Ovary (tissue), 9 donors: ENCODE results near the gene C6. TPM values are rescaled to one million over a fixed set of nuclear protein-coding genes. Genes with fewer than 3 reads are reported as not detected.

Experiments
- DNase-seq, 5 donors: peaks; one replicate each; pipeline ENCODE4 v3.0.0-alpha.2; 2019 to 2020
- H3K27ac ChIP-seq, 2 donors: fragments of 200-600 bp; one replicate each; pipeline versions ENCODE4 v1.5.1 to v1.8.0; 2019 to 2022
- H3K27me3 ChIP-seq: fragments of 200-600 bp; one replicate; pipeline ENCODE4 v1.8.0; 2022
- H3K36me3 ChIP-seq: fragments of 200-600 bp; sonication (generic); one replicate; pipeline ENCODE4 v1.5.1; 2019
- H3K4me1 ChIP-seq: one replicate; pipeline ENCODE4 v1.8.1; 2013; ENCODE audit warnings: mild to moderate bottlenecking, moderate library complexity; ENCODE audit not compliant: insufficient read depth
- H3K4me3 ChIP-seq: fragments of 200-600 bp; sonication (generic); one replicate; pipeline ENCODE4 v1.5.1; 2017
- H3K9me3 ChIP-seq, 2 donors: fragments of 200-600 bp in 1 of 2; sonication (generic) in 1 of 2; one replicate each; pipeline versions ENCODE4 v1.5.1 to v1.8.1; 2013 to 2019; ENCODE audit warnings: mild to moderate bottlenecking in 1 of 2, moderate library complexity in 1 of 2
- EP300 ChIP-seq: sonication (generic); formaldehyde crosslinking; IDR thresholded peaks from one replicate; pipeline ENCODE4 v1.6.1; 2017; ENCODE audit warnings: antibody characterized with exemption
- POLR2A ChIP-seq: fragments of 450-650 bp; IDR thresholded peaks from one replicate; pipeline ENCODE4 v1.6.1; 2017; ENCODE audit warnings: antibody characterized with exemption, mild to moderate bottlenecking, moderate library complexity
- WGBS, 3 donors: extraction: QIAGEN DNeasy Blood & Tissue Kit in 1 of 3; methylation state at CpG; one replicate each; pipeline versions ENCODE4 v1.1.5 to v1.1.7; 2013 to 2017; 5-methylcytosine and 5-hydroxymethylcytosine counted together
- intact Hi-C, 4 donors: fragments of 100-400 bp; cut with DNase I; formaldehyde crosslinking; loops; one replicate each; pipeline versions ENCODE4 v1.11.0 to v1.15.1; 2022 to 2023
- polyA plus RNA-seq, 2 donors: library from polyadenylated mRNA; stranded (reverse); fragments of 200-250 nt in 1 of 2; fragments of 350-450 nt in 1 of 2; fragmentation: Illumina TruSeq in 1 of 2; extraction: RNeasy Lipid Tissue Mini Kit (QIAGEN cat#74804) in 1 of 2; gene quantifications; one replicate each; pipeline ENCODE4 v1.2.3, GENCODE V29; 2013 to 2014
- total RNA-seq, 7 donors: library from RNA; depleted of rRNA in 2 of 7; stranded (reverse); fragments of >200 nt in 2 of 7; fragmentation: NEBNext Ultra II Directional in 3 of 7; extraction: Animal tissue kit (Norgen Biotek cat#: 25700) in 3 of 7; gene quantifications; one replicate each; pipeline versions ENCODE4 v1.1.0 to v1.2.4, GENCODE V29; 2016 to 2023
- TF ChIP-seq, protein P1 (sequence below), 3 donors: fragments of 450-650 bp in 2 of 3; fragments of 200-600 bp in 1 of 3; IDR thresholded peaks; one replicate each; pipeline versions ENCODE4 v1.5.1 to v1.8.0; 2016 to 2022; ENCODE audit warnings: antibody characterized with exemption in 3 of 3, mild to moderate bottlenecking in 1 of 3
- donor health status: DM: no; HTN: no; CAD: no; lungs with moderate emphysema.
- donor health status: DM: no; HTN: no; CAD: no.
- donor health status: Bipolar disorder and iron deficiency.
- donor health status: DM: yes; HTN: yes; CAD: no.
- donor health status: DM: no; HTN: no; CAD: no.
- donor health status: DM: yes; HTN: yes; CAD: no.

The C6 gene
- total and polyA plus RNA-seq, 9 donors: 1.6 to 61.9 (median 7.4) TPM

DNA sequence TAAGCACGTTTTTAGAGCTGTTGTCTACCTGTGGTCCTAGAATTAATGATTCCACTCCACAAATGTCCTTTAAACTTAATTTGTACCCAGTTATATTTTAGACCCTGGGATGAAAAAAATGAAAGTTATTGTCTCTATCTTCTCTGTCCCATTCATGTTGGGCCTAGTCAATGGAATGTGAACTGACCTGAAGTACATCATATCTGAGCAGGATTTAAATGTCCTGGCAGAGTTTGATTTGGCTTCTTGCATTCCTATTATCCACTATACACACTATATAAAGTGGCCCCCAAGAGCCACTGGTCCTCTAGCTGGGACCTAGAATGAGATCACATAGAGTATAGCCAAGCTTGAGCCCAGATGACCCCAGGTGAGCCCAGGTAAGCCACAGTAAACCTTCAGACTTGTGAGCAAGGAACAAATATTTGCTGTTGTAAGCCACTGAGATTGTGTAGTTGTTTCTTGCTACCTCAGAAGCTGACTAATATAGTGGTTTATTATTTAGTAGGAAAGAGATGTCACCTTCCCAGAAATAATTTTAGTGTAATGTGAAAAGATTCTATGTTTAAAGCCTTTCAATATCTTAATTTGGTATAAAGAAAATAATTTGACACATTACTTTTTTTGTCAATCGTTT is 37.1 kb upstream of the C6 start:
- intact Hi-C loops: no loop called here
- Histone ChIP-seq H3K27me3 (no peaks in the 10 kb centered on the region), H3K4me3 (no peak overlapping the region), H3K27ac (no peak overlapping the region), H3K4me1 (peaks cover 4% of the 10 kb centered on the region), H3K36me3 (no peaks in the 10 kb centered on the region), H3K9me3 (no peaks in the 10 kb centered on the region)
- DNase-seq: no peak
- no peak for TF ChIP-seq POLR2A
- TF ChIP-seq, protein P1, sequence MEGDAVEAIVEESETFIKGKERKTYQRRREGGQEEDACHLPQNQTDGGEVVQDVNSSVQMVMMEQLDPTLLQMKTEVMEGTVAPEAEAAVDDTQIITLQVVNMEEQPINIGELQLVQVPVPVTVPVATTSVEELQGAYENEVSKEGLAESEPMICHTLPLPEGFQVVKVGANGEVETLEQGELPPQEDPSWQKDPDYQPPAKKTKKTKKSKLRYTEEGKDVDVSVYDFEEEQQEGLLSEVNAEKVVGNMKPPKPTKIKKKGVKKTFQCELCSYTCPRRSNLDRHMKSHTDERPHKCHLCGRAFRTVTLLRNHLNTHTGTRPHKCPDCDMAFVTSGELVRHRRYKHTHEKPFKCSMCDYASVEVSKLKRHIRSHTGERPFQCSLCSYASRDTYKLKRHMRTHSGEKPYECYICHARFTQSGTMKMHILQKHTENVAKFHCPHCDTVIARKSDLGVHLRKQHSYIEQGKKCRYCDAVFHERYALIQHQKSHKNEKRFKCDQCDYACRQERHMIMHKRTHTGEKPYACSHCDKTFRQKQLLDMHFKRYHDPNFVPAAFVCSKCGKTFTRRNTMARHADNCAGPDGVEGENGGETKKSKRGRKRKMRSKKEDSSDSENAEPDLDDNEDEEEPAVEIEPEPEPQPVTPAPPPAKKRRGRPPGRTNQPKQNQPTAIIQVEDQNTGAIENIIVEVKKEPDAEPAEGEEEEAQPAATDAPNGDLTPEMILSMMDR (IDR thresholded peaks at IDR 0.05): no peak
- WGBS, 3 donors: 63 to 76% (median 68%) methylated on average over 2 of the region's 2 CpGs

DNA sequence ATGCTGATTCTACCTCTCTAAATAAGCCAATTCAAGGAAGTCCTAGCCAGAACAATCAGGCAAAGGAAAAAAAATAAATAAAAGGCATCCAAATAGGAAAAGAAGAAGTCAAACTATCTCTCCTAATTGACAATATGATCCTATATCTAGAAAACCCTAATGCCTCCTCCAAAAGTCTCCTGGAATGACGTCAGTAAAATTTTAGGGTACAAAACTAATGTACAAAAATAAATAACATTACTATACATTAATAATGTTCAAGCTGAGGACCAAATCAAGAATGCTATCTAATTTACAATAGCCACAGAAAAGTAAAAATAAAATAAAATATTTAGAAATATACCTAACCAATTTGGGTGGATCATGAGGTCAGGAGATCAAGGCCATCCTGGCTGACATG is 33.8 kb upstream of the C6 start:
- H3K4me3 ChIP-seq: no peak overlapping the region
- H3K27ac ChIP-seq: no peak overlapping the region
- TF ChIP-seq, protein P1 (IDR thresholded peaks at IDR 0.05): no peak
- TF ChIP-seq EP300: no peak
- TF ChIP-seq POLR2A: no peak
- no peaks in the 10 kb centered on the region for H3K27me3 ChIP-seq
- intact Hi-C loops: no loop called here
- no peak for DNase-seq
- no peaks in the 10 kb centered on the region for H3K36me3 ChIP-seq
- H3K4me1 ChIP-seq: peaks cover 4% of the 10 kb centered on the region
- no peaks in the 10 kb centered on the region for H3K9me3 ChIP-seq
- WGBS, 3 donors: 68 to 78% (median 74%) methylated on average over 1 of the region's 1 CpG

DNA sequence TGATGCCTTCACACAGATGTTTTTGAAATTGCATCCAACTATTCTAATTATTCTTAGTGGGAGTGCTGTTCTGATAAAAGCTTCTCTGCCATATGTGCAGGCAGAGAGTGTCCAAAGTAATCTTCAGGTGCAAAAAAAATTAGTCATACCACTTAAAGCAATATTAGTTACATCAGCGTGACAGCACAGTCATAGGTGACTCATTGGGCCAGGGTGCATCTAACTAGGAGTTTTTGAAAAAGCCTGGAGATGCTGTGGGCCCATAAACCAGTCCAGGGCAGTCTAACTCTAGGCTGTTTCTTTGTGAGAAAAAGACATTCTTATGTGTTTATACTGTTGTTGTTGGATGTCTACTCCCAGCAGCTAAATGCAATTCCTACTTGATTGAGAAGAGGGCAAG is 33.0 kb upstream of the C6 start:
- TF ChIP-seq EP300 (no peak), POLR2A (no peak)
- TF ChIP-seq, protein P1 (IDR thresholded peaks at IDR 0.05): no peak
- intact Hi-C loops: no loop called here
- 11 to 21% (median 11%) methylated on average over 1 of the region's 1 CpG for WGBS, 3 donors
- Histone ChIP-seq H3K27ac (no peak overlapping the region), H3K9me3 (no peaks in the 10 kb centered on the region), H3K27me3 (no peaks in the 10 kb centered on the region), H3K4me3 (no peak overlapping the region), H3K36me3 (no peaks in the 10 kb centered on the region), H3K4me1 (peaks cover 4% of the 10 kb centered on the region)
- DNase-seq: peak in 2 of 5 donors; percentile 26 to 45

DNA sequence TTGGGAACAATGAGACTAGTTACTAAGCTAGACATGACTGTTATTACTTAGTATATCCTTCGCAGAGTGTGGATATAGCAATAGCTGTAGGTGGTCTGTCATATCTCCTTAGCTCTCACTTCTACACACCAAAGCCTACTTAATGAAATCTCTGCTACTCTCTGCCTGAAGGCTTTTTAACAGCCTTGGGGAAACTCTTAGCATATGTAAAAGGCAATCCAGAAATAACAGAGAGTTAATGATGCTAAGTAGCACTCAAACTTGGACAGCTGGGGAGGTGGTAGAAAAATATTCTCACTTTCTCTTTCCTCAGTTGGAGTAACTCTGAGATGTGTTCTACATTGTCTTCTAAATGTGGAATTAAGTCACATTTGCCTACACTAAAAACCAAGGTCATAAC is 30.2 kb upstream of the C6 start:
- DNase-seq: no peak
- H3K27me3 ChIP-seq: no peaks in the 10 kb centered on the region
- intact Hi-C loops: no loop called here
- H3K27ac ChIP-seq: no peak overlapping the region
- no peak overlapping the region for H3K4me3 ChIP-seq
- no peaks in the 10 kb centered on the region for H3K36me3 ChIP-seq
- WGBS, 3 donors: 96 to 98% (median 98%) methylated on average over 1 of the region's 1 CpG
- H3K9me3 ChIP-seq: no peaks in the 10 kb centered on the region
- H3K4me1 ChIP-seq: peaks cover 4% of the 10 kb centered on the region
- TF ChIP-seq, protein P1 (IDR thresholded peaks at IDR 0.05): no peak
- TF ChIP-seq POLR2A (no peak), EP300 (no peak)
